ENCODE measurements around the gene CD79A. TPM values are rescaled to one million over a fixed set of nuclear protein-coding genes. Genes with fewer than 3 reads are reported as not detected.

CD79A gene
- total RNA-seq, 3 donors from 2014 or later: 2.7 to 7.3 (median 3.9) TPM

DNA sequence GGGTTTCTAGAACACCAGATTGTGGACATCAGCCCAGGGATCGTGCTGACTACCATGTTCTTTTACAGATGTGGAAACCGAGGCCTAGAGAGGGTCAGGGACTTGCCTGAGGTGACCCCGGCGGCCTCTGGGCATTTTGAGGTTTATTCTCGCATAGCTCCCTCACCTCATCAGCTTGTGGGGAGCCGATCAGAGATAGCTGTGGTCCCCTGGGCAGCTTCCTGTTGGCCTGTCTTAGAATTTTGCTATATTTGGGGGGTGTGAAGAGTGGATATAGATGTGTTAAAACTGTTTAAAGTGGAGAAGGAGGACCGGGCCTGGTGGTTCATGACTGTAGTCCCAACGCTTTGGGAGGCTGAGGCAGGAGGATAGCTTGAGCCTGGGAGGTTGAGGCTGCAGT lies 12.8 kb downstream of the CD79A start:
- ATAC-seq (no peak), DNase-seq (peak in 1 of 3 donors; percentile 31)
- Histone ChIP-seq H3K4me3 (no peak overlapping the region), H3K4me1 (ENCODE audit: low read depth) (peaks cover 29% of the 10 kb centered on the region), H3K36me3 (ENCODE audit: low read depth) (no peaks in the 10 kb centered on the region), H3K9me3 (no peaks in the 10 kb centered on the region)
- TF ChIP-seq, protein P1, sequence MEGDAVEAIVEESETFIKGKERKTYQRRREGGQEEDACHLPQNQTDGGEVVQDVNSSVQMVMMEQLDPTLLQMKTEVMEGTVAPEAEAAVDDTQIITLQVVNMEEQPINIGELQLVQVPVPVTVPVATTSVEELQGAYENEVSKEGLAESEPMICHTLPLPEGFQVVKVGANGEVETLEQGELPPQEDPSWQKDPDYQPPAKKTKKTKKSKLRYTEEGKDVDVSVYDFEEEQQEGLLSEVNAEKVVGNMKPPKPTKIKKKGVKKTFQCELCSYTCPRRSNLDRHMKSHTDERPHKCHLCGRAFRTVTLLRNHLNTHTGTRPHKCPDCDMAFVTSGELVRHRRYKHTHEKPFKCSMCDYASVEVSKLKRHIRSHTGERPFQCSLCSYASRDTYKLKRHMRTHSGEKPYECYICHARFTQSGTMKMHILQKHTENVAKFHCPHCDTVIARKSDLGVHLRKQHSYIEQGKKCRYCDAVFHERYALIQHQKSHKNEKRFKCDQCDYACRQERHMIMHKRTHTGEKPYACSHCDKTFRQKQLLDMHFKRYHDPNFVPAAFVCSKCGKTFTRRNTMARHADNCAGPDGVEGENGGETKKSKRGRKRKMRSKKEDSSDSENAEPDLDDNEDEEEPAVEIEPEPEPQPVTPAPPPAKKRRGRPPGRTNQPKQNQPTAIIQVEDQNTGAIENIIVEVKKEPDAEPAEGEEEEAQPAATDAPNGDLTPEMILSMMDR (IDR thresholded peaks at IDR 0.05): no peak
- intact Hi-C loops (cut with DNase I, micrococcal nuclease): no loop called here

- H3K36me3 ChIP-seq (ENCODE audit: low read depth): no peaks in the 10 kb centered on the region
- TF ChIP-seq, protein P1 (IDR thresholded peaks at IDR 0.05): no peak
- intact Hi-C loops (cut with DNase I, micrococcal nuclease): no loop called here
- peaks cover 18% of the 10 kb centered on the region for H3K4me1 ChIP-seq (ENCODE audit: low read depth)
- DNase-seq (no peak), ATAC-seq (no peak)
- no peaks in the 10 kb centered on the region for H3K9me3 ChIP-seq
- no peak overlapping the region for H3K4me3 ChIP-seq
Measured at GRCh38 chr19:41890936-41891335, 13.9 kb downstream of the CD79A start.

- ATAC-seq: no peak
- DNase-seq: peak in 2 of 3 donors; percentile 29 to 48
- H3K4me3 ChIP-seq: no peak overlapping the region
- H3K4me1 ChIP-seq (ENCODE audit: low read depth): peaks cover 6% of the 10 kb centered on the region
- TF ChIP-seq, protein P1 (IDR thresholded peaks at IDR 0.05): no peak
- intact Hi-C loops (cut with DNase I, micrococcal nuclease): no loop called here
- H3K9me3 ChIP-seq: no peaks in the 10 kb centered on the region
- no peaks in the 10 kb centered on the region for H3K36me3 ChIP-seq (ENCODE audit: low read depth)
Measured at GRCh38 chr19:41892173-41892902, 15.3 kb downstream of the CD79A start.

- Histone ChIP-seq H3K4me3 (no peak overlapping the region), H3K4me1 (ENCODE audit: low read depth) (no peaks in the 10 kb centered on the region), H3K36me3 (ENCODE audit: low read depth) (no peaks in the 10 kb centered on the region), H3K9me3 (no peaks in the 10 kb centered on the region)
- TF ChIP-seq, protein P1 (IDR thresholded peaks at IDR 0.05): no peak
- intact Hi-C loops (cut with DNase I, micrococcal nuclease): no loop called here
- ATAC-seq (peak; percentile 51), DNase-seq (no peak)
Measured at GRCh38 chr19:41893899-41894298, 16.8 kb downstream of the CD79A start.

DNA sequence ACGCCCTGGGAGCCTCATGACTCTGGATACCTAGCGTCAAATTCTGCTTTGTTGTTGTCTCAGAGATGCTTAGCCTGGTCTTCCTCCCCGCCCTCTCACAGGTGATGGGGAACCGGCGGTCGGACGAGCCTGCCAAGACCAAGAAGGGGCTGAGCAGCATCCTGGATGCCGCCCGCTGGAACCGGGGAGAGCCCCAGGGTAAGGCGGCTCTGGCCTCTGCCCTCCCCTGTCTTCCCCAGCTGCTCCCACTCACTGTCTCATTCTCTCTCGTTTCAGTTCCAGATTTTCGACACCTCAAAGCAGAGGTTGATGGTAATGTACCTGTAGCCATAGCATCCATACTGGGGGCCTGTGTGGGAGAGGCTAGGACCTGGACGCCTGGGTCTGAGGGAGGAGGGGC lies 17.3 kb downstream of the CD79A start:
- no peaks in the 10 kb centered on the region for H3K9me3 ChIP-seq
- no peak for DNase-seq
- H3K4me1 ChIP-seq (ENCODE audit: low read depth): no peaks in the 10 kb centered on the region
- ATAC-seq: no peak
- intact Hi-C loops (cut with DNase I, micrococcal nuclease): no loop called here
- H3K36me3 ChIP-seq (ENCODE audit: low read depth): no peaks in the 10 kb centered on the region
- H3K4me3 ChIP-seq: no peak overlapping the region
- TF ChIP-seq, protein P1 (IDR thresholded peaks at IDR 0.05): no peak

All from mucosa of descending colon (tissue), 3 donors.